ENCODE results near the gene EPHA5.

The EPHA5 gene

GRCh38 chr4:65669111-65670019 is 924 bp downstream of the EPHA5 start:
- peak; percentile 47 for DNase-seq (ENCODE audit: low read depth)
- no peak for TF ChIP-seq CTCF (IDR thresholded peaks at IDR 0.05; ENCODE audit: low read length, missing control alignments)
- H3K4me3 ChIP-seq (replicated peaks; ENCODE audit: low read depth, low read length), result peak overlapping the region; percentile 69

- no peak for TF ChIP-seq CTCF (IDR thresholded peaks at IDR 0.05; ENCODE audit: low read length, missing control alignments)
- peak; percentile 34 for DNase-seq (ENCODE audit: low read depth)
- peak overlapping the region; percentile 69 for H3K4me3 ChIP-seq (replicated peaks; ENCODE audit: low read depth, low read length)
Observed at GRCh38 chr4:65668201-65669089, 1.8 kb downstream of the EPHA5 start.

GRCh38 chr4:65667506-65668041 is 2.7 kb downstream of the EPHA5 start:
- no peak for DNase-seq (ENCODE audit: low read depth)
- TF ChIP-seq CTCF (IDR thresholded peaks at IDR 0.05; ENCODE audit: low read length, missing control alignments), result no peak
- H3K4me3 ChIP-seq (replicated peaks; ENCODE audit: low read depth, low read length), result peak overlapping the region; percentile 69

GRCh38 chr4:65665771-65666523 is 4.3 kb downstream of the EPHA5 start:
- DNase-seq (ENCODE audit: low read depth), result no peak
- H3K4me3 ChIP-seq (replicated peaks; ENCODE audit: low read depth, low read length), result no peak overlapping the region
- no peak for TF ChIP-seq CTCF (IDR thresholded peaks at IDR 0.05; ENCODE audit: low read length, missing control alignments)

GRCh38 chr4:65661471-65661870 is 8.8 kb downstream of the EPHA5 start:
- no peak for DNase-seq (ENCODE audit: low read depth)
- H3K4me3 ChIP-seq (replicated peaks; ENCODE audit: low read depth, low read length), result no peak overlapping the region
- TF ChIP-seq CTCF (IDR thresholded peaks at IDR 0.05; ENCODE audit: low read length, missing control alignments), result no peak

GRCh38 chr4:65658117-65658516 is 12.2 kb downstream of the EPHA5 start:
- H3K4me3 ChIP-seq (replicated peaks; ENCODE audit: low read depth, low read length), result no peak overlapping the region
- DNase-seq (ENCODE audit: low read depth), result no peak
- TF ChIP-seq CTCF (IDR thresholded peaks at IDR 0.05; ENCODE audit: low read length, missing control alignments), result no peak
